Hepatocyte (in vitro differentiated cells): ENCODE measurements around the gene MDGA2. TPM values are rescaled to one million over a fixed set of nuclear protein-coding genes. Genes with fewer than 3 reads are reported as not detected.

Experiments
- DNase-seq: peaks from one replicate; pipeline ENCODE4 v3.0.0-alpha.2; 2016; ENCODE audit warnings: low spot score
- H2AFZ ChIP-seq: fragments of 200-600 bp; sonication (generic); 2 replicates; pipeline ENCODE4 v1.6.0; 2016; ENCODE audit warnings: antibody characterized with exemption, mild to moderate bottlenecking
- H3K27ac ChIP-seq: fragments of 200-600 bp; sonication (generic); 2 replicates; pipeline ENCODE4 v1.5.1; 2016; ENCODE audit warnings: mild to moderate bottlenecking
- H3K27me3 ChIP-seq: fragments of 200-600 bp; sonication (generic); 2 replicates; pipeline ENCODE4 v1.6.1; 2016
- H3K36me3 ChIP-seq: fragments of 200-600 bp; sonication (generic); replicated peaks from 2 replicates; pipeline ENCODE4 v1.5.1; 2016; ENCODE audit warnings: low read depth; ENCODE audit not compliant: insufficient read depth
- H3K4me1 ChIP-seq: fragments of 200-600 bp; sonication (generic); 2 replicates; pipeline ENCODE4 v1.5.1; 2016; ENCODE audit warnings: mild to moderate bottlenecking, moderate library complexity; ENCODE audit not compliant: insufficient read depth
- H3K4me2 ChIP-seq: fragments of 200-600 bp; sonication (generic); 2 replicates; pipeline ENCODE4 v1.6.0; 2016
- H3K4me3 ChIP-seq: fragments of 200-600 bp; sonication (generic); 2 replicates; pipeline ENCODE4 v1.5.1; 2016; ENCODE audit warnings: mild to moderate bottlenecking
- H3K79me2 ChIP-seq: fragments of 200-600 bp; sonication (generic); 2 replicates; pipeline ENCODE4 v1.6.0; 2017; ENCODE audit warnings: mild to moderate bottlenecking
- H3K9me2 ChIP-seq: fragments of 200-600 bp; sonication (generic); replicated peaks from 2 replicates; pipeline ENCODE4 v1.6.0; 2017; ENCODE audit warnings: mild to moderate bottlenecking; ENCODE audit not compliant: insufficient read depth
- H3K9me3 ChIP-seq: fragments of 200-600 bp; sonication (generic); 2 replicates; pipeline ENCODE4 v1.5.1; 2016; ENCODE audit warnings: low read depth, mild to moderate bottlenecking
- H4K20me1 ChIP-seq: fragments of 200-600 bp; sonication (generic); 2 replicates; pipeline ENCODE4 v1.6.0; 2016; ENCODE audit warnings: mild to moderate bottlenecking; ENCODE audit not compliant: insufficient read depth, poor library complexity, severe bottlenecking
- CTCF ChIP-seq: fragments of 200-600 bp; sonication (generic); IDR thresholded peaks from 2 replicates; pipeline ENCODE4 v1.5.1; 2016; ENCODE audit warnings: antibody characterized with exemption, mild to moderate bottlenecking; ENCODE audit not compliant: poor library complexity
- EZH2 ChIP-seq: fragments of 200-600 bp; sonication (generic); IDR thresholded peaks from 2 replicates; pipeline ENCODE4 v1.6.1; 2016; ENCODE audit warnings: antibody characterized with exemption, mild to moderate bottlenecking, borderline replicate concordance
- EZH2phosphoT487 ChIP-seq: fragments of 200-600 bp; sonication (generic); IDR thresholded peaks from one replicate; pipeline ENCODE4 v1.6.1; 2018; ENCODE audit warnings: antibody characterized with exemption, mild to moderate bottlenecking, low read depth, moderate library complexity; ENCODE audit not compliant: unreplicated experiment, severe bottlenecking
- WGBS: methylation state at CpG from one replicate; pipeline ENCODE4 v1.1.6; 2016; ENCODE audit warnings: low lambda C conversion rate; ENCODE audit errors: missing lambda C conversion rate; 5-methylcytosine and 5-hydroxymethylcytosine counted together
- polyA plus RNA-seq: library from polyadenylated mRNA; unstranded; fragments of >200 nt; fragmentation: Nextera tagmentation; extraction: Ambion mirVana; gene quantifications from 2 replicates; pipeline ENCODE4 v1.2.1, GENCODE V29; 2016
- total RNA-seq: library from RNA; depleted of rRNA; stranded (reverse); fragments of >200 nt; gene quantifications from 2 replicates; pipeline ENCODE4 v1.2.3, GENCODE V29; 2014

MDGA2 gene
- total and polyA plus RNA-seq, 2 experiments from 2014 or later, result 0.51 to 0.70 TPM

DNA sequence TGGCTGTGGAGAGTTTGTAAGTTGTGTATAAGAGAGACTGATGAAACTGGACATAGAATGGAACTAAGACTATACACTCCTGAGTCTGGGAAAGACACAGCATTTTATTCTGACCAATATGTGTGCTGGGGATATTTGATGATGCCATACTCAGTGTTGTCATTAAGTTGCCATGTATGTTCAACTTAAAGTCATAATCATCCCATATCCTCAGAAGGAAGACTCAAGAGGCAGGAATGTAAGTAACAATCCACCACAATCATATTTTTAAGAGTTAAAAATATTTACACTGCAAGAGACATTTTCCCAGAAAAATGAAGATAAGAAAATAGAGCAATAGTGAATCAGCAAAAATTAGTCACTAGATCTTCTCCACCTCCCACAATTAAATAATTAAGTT, 120.1 kb downstream of the MDGA2 start:
- H3K4me1 ChIP-seq, result no peaks in the 10 kb centered on the region
- no peak overlapping the region for H3K4me3 ChIP-seq
- DNase-seq, result no peak
- TF ChIP-seq EZH2, result no peak
- TF ChIP-seq CTCF, result no peak
- TF ChIP-seq EZH2phosphoT487, result no peak
- no peaks in the 10 kb centered on the region for H3K79me2 ChIP-seq
- H2AFZ ChIP-seq, result no peak overlapping the region
- no peaks in the 10 kb centered on the region for H3K36me3 ChIP-seq
- no peaks in the 10 kb centered on the region for H3K9me3 ChIP-seq
- H3K27ac ChIP-seq, result no peak overlapping the region
- H3K27me3 ChIP-seq, result no peaks in the 10 kb centered on the region
- H3K9me2 ChIP-seq, result no peaks in the 10 kb centered on the region
- no peak overlapping the region for H3K4me2 ChIP-seq
- no peaks in the 10 kb centered on the region for H4K20me1 ChIP-seq

GRCh38 chr14:47549886-47550285, 125.5 kb downstream of the MDGA2 start:
- no peaks in the 10 kb centered on the region for H3K36me3 ChIP-seq
- H4K20me1 ChIP-seq, result no peaks in the 10 kb centered on the region
- H3K4me1 ChIP-seq, result no peaks in the 10 kb centered on the region
- no peak for TF ChIP-seq EZH2phosphoT487
- H3K27me3 ChIP-seq, result no peaks in the 10 kb centered on the region
- H3K9me2 ChIP-seq, result no peaks in the 10 kb centered on the region
- H3K79me2 ChIP-seq, result no peaks in the 10 kb centered on the region
- no peaks in the 10 kb centered on the region for H3K9me3 ChIP-seq
- H3K27ac ChIP-seq, result no peak overlapping the region
- 83% methylated on average over 2 of the region's 2 CpGs for WGBS
- DNase-seq, result no peak
- H3K4me2 ChIP-seq, result no peak overlapping the region
- no peak overlapping the region for H2AFZ ChIP-seq
- no peak overlapping the region for H3K4me3 ChIP-seq

- Histone ChIP-seq H3K9me2 (no peaks in the 10 kb centered on the region), H4K20me1 (no peaks in the 10 kb centered on the region), H3K36me3 (no peaks in the 10 kb centered on the region), H3K4me3 (no peak overlapping the region), H3K4me2 (no peak overlapping the region), H3K9me3 (no peaks in the 10 kb centered on the region), H3K27me3 (no peaks in the 10 kb centered on the region), H3K4me1 (no peaks in the 10 kb centered on the region), H3K27ac (no peak overlapping the region), H2AFZ (no peak overlapping the region), H3K79me2 (no peaks in the 10 kb centered on the region)
- WGBS, result 85% methylated on average over 1 of the region's 1 CpG
- TF ChIP-seq EZH2phosphoT487, result no peak
- no peak for TF ChIP-seq EZH2
- TF ChIP-seq CTCF, result no peak
- DNase-seq, result no peak
These were observed 131.9 kb downstream of the MDGA2 start for GRCh38 chr14:47543459-47543858.

DNA sequence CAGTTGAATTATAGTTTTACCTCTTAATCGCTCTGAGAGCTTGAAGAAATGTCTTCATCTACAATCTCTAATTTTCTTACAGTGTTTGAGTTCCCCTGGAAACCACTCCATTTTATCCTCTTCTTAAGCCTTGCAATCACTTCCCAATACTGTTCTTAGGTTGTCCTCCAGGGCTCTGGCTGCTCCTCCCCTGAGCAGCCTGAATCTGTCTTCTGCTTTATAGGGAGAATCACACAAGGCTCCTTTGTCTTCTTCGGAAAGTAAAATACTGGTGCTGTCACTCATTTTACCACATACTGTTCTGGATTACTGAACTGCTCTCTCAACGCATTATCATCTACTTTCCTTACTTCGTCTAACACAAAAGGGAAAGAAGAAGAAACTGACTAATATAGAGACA, 133.7 kb downstream of the MDGA2 start:
- no peaks in the 10 kb centered on the region for H3K4me1 ChIP-seq
- no peak overlapping the region for H3K27ac ChIP-seq
- H3K4me2 ChIP-seq, result no peak overlapping the region
- H3K9me2 ChIP-seq, result no peaks in the 10 kb centered on the region
- H3K36me3 ChIP-seq, result no peaks in the 10 kb centered on the region
- no peak overlapping the region for H3K4me3 ChIP-seq
- no peaks in the 10 kb centered on the region for H3K27me3 ChIP-seq
- no peak overlapping the region for H2AFZ ChIP-seq
- no peaks in the 10 kb centered on the region for H4K20me1 ChIP-seq
- TF ChIP-seq CTCF (no peak), EZH2 (no peak), EZH2phosphoT487 (no peak)
- WGBS, result 72% methylated on average over 4 of the region's 4 CpGs
- H3K79me2 ChIP-seq, result no peaks in the 10 kb centered on the region
- no peak for DNase-seq
- no peaks in the 10 kb centered on the region for H3K9me3 ChIP-seq
